ENCODE measurements around the gene SCYGR3. TPM values are rescaled to one million over a fixed set of nuclear protein-coding genes. Genes with fewer than 3 reads are reported as not detected.

SCYGR3 gene
- total RNA-seq, 1 experiment from 2014 or later: not detected

GRCh38 chr2:227632827-227633226, 18.2 kb upstream of the SCYGR3 start:
- no peaks in the 10 kb centered on the region for H3K23me2 ChIP-seq (ENCODE audit: insufficient read length, low read depth, low read length, poor library complexity, severe bottlenecking)
- WGBS (ENCODE audit: extremely low coverage, insufficient read length, low lambda C conversion rate): no CpG with 5 or more reads among the region's 6 CpGs
- H3K36me3 Mint-ChIP-seq (ENCODE audit: insufficient read depth in 1 of 3, low read depth in 3 of 3): no peaks in the 10 kb centered on the region
- no peak overlapping the region for H3K14ac ChIP-seq (ENCODE audit: insufficient read depth, low read length)
- H2BK20ac ChIP-seq (ENCODE audit: low read depth, low read length, poor library complexity, severe bottlenecking): no peak overlapping the region
- H4K5ac ChIP-seq (ENCODE audit: insufficient read length, low read depth, low read length): no peak overlapping the region
- H3K9me3 ChIP-seq (ENCODE audit: control insufficient read depth, low read depth, low read length): no peaks in the 10 kb centered on the region
- H3K23ac ChIP-seq (ENCODE audit: insufficient read length, low read depth, low read length): no peak overlapping the region
- H3K79me2 ChIP-seq (ENCODE audit: insufficient read depth, low read length): no peaks in the 10 kb centered on the region
- no peak overlapping the region for H4K91ac ChIP-seq (ENCODE audit: insufficient read length, low read depth, low read length)
- H3K4me1 Mint-ChIP-seq: no peaks in the 10 kb centered on the region
- H3K27ac Mint-ChIP-seq: no peak overlapping the region
- H3K4me1 ChIP-seq (ENCODE audit: insufficient read depth, low read length): no peaks in the 10 kb centered on the region; the same call in 1 of the 2 replicates
- H3T11ph ChIP-seq (ENCODE audit: low read length): no peak overlapping the region
- no peak overlapping the region for H2BK15ac ChIP-seq (ENCODE audit: low read depth, low read length)
- no peak overlapping the region for H3K4ac ChIP-seq (ENCODE audit: low read depth, low read length)
- no peak overlapping the region for H3K4me2 ChIP-seq (ENCODE audit: insufficient read depth, insufficient read length, low read length)
- H3K27me3 ChIP-seq (ENCODE audit: insufficient read depth, low read length): no peaks in the 10 kb centered on the region
- H3K4me3 Mint-ChIP-seq: no peak overlapping the region
- DNase-seq: no peak
- H3K79me1 ChIP-seq (ENCODE audit: insufficient read depth, low read depth, low read length, poor library complexity, severe bottlenecking): no peaks in the 10 kb centered on the region
- H2BK5ac ChIP-seq (ENCODE audit: insufficient read length, low read length): no peak overlapping the region
- no peaks in the 10 kb centered on the region for H4K20me1 ChIP-seq (ENCODE audit: control insufficient read depth, insufficient read depth, insufficient read length)
- no peak overlapping the region for H2BK12ac ChIP-seq (ENCODE audit: insufficient read length, low read depth, low read length)
- H2AFZ ChIP-seq (ENCODE audit: low read length): no peak overlapping the region
- H3K9me3 Mint-ChIP-seq: no peaks in the 10 kb centered on the region
- H2BK120ac ChIP-seq (ENCODE audit: low read depth, low read length, poor library complexity, severe bottlenecking): no peak overlapping the region
- H4K8ac ChIP-seq (replicated peaks; ENCODE audit: insufficient read length, low read depth, low read length): no peak overlapping the region
- no peaks in the 10 kb centered on the region; the same call in 1 of the 2 replicates for H3K27me3 Mint-ChIP-seq (ENCODE audit: low read depth)
- H3K18ac ChIP-seq (ENCODE audit: insufficient read length, low read depth, low read length): no peak overlapping the region
- H3K9ac ChIP-seq (ENCODE audit: extremely low read depth, insufficient read length, low read length): no peak overlapping the region
- H3K56ac ChIP-seq (ENCODE audit: insufficient read length, low read depth, low read length): no peak overlapping the region
- no peak overlapping the region for H2AK5ac ChIP-seq (ENCODE audit: insufficient read length, low read length)
- H3K27ac ChIP-seq (ENCODE audit: insufficient read length, low read depth, low read length): no peak overlapping the region
- TF ChIP-seq CTCF (conservative IDR thresholded peaks at IDR 0.05): no peak
